Measurements from ENCODE around the gene KIF26A. TPM values are rescaled to one million over a fixed set of nuclear protein-coding genes. Genes with fewer than 3 reads are reported as not detected.

Gene KIF26A
- total RNA-seq, 1 experiment from 2014 or later, result 3.1 TPM

DNA sequence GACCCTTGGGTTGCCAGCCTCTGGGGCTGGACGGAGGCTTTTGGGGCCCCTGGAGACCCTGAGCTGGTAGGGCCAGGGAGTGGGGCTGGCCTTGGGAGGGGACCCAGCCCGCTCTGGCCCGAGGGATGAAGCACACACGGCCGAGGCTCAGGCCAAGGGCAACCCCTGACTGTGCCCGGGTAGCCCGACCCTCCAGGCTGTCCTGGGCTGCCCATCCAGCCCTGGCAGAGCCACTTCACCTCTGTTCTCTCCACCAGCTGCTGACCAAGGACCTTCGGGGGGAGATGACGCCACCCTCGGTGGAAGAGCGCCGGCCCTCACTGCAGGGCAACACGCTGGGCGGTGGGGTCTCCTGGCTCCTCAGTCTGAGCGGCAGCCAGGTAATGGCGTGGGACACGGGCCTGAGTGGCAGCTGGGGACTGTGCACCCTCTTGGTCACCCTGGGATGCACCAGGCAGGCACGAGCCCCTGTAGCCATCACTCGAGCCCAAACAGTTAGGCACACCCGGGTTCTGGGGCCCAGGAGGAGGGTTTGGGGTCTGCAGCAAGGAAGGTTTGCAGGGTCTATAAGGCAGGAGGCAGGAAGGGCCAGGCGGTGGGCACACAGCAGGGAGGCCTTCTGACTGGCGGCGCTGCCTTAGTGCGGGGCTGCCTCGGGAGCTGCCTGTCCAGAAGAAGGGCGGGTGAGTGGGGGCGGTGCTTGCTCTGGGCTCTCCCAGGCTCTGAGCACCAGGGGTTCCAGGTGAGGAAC, 33.1 kb upstream of the KIF26A start:
- Histone ChIP-seq H2AFZ (ENCODE audit: low read length) (no peak overlapping the region), H3K4me3 (ENCODE audit: low read length) (no peak overlapping the region), H3K27ac (ENCODE audit: low read length) (no peak overlapping the region), H3K27me3 (ENCODE audit: low read length) (no peaks in the 10 kb centered on the region), H3K9me3 (ENCODE audit: low read length) (no peaks in the 10 kb centered on the region), H3K4me2 (ENCODE audit: low read length) (no peak overlapping the region), H3K79me2 (ENCODE audit: low read length) (no peaks in the 10 kb centered on the region), H3K9ac (ENCODE audit: low read length) (no peak overlapping the region), H3K4me1 (ENCODE audit: insufficient read depth, low read length) (peaks cover 18% of the 10 kb centered on the region), H3K9me2 (replicated peaks; ENCODE audit: low read length) (no peaks in the 10 kb centered on the region), H4K20me1 (ENCODE audit: low read length) (no peaks in the 10 kb centered on the region), H3F3A (ENCODE audit: low read length, unreplicated experiment) (no peaks in the 10 kb centered on the region), H3K36me3 (ENCODE audit: low read depth, low read length) (no peaks in the 10 kb centered on the region)
- no peak for TF ChIP-seq EZH2 (IDR thresholded peaks at IDR 0.05; ENCODE audit: low read length, unreplicated experiment)
- TF ChIP-seq EZH2phosphoT487 (IDR thresholded peaks at IDR 0.05; ENCODE audit: borderline replicate concordance, low read length), result no peak
- TF ChIP-seq, protein P1, sequence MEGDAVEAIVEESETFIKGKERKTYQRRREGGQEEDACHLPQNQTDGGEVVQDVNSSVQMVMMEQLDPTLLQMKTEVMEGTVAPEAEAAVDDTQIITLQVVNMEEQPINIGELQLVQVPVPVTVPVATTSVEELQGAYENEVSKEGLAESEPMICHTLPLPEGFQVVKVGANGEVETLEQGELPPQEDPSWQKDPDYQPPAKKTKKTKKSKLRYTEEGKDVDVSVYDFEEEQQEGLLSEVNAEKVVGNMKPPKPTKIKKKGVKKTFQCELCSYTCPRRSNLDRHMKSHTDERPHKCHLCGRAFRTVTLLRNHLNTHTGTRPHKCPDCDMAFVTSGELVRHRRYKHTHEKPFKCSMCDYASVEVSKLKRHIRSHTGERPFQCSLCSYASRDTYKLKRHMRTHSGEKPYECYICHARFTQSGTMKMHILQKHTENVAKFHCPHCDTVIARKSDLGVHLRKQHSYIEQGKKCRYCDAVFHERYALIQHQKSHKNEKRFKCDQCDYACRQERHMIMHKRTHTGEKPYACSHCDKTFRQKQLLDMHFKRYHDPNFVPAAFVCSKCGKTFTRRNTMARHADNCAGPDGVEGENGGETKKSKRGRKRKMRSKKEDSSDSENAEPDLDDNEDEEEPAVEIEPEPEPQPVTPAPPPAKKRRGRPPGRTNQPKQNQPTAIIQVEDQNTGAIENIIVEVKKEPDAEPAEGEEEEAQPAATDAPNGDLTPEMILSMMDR (conservative IDR thresholded peaks at IDR 0.05; ENCODE audit: low read depth, low read length), result no peak
- no peak for ATAC-seq
- POLR2A ChIA-PET (ENCODE audit: unreplicated experiment), result no interaction called here
- intact Hi-C loops (cut with micrococcal nuclease), result no loop called here
- BruUV-seq (replicated peaks), result no TSS peak
- no peak for DNase-seq
- CTCF ChIA-PET, result no interaction called here

DNA sequence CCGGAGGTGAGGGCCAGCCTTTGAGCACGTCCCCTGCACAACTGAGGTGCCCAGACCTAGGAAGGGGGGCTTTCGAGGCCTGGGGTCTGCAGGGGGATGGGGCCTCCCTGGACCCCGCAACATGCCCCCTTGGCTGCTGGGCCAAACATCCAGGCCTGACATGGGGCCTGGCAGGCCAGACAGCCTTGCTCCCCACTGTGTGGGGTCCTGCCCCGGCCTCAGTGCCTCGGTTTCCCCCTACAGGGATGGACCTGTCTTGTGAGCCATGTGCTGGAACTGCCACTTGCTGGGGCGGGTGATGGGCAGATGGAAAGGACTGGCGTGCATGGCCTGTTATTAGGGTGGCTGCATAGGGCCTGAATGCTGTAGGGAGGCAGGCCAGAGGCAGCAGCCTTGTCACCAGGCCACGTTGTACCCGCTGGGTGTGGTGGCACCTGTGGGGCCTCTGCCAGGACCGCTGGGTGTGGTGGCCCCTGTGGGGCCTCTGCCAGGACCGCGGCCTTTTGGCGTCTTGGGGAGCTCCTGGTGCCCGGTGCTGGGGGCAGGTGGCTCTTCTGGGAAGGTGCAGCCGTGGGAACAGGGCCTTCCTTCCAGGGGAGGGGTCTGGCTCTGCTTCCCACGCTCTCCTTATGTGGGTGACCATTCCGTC, 32.4 kb upstream of the KIF26A start:
- H3K9me3 ChIP-seq (ENCODE audit: low read length), result no peaks in the 10 kb centered on the region
- ChIA-PET CTCF (no interaction called here), POLR2A (ENCODE audit: unreplicated experiment) (no interaction called here)
- no peaks in the 10 kb centered on the region for H4K20me1 ChIP-seq (ENCODE audit: low read length)
- no peak overlapping the region for H3K4me3 ChIP-seq (ENCODE audit: low read length)
- no peak overlapping the region for H2AFZ ChIP-seq (ENCODE audit: low read length)
- H3K4me1 ChIP-seq (ENCODE audit: insufficient read depth, low read length), result peaks cover 14% of the 10 kb centered on the region
- no peaks in the 10 kb centered on the region for H3K79me2 ChIP-seq (ENCODE audit: low read length)
- H3K27ac ChIP-seq (ENCODE audit: low read length), result no peak overlapping the region
- TF ChIP-seq EZH2phosphoT487 (IDR thresholded peaks at IDR 0.05; ENCODE audit: borderline replicate concordance, low read length), result no peak
- TF ChIP-seq EZH2 (IDR thresholded peaks at IDR 0.05; ENCODE audit: low read length, unreplicated experiment), result no peak
- TF ChIP-seq, protein P1 (conservative IDR thresholded peaks at IDR 0.05; ENCODE audit: low read depth, low read length), result no peak
- DNase-seq (no peak), ATAC-seq (no peak)
- BruUV-seq (replicated peaks), result no TSS peak
- no peaks in the 10 kb centered on the region for H3K9me2 ChIP-seq (replicated peaks; ENCODE audit: low read length)
- no peak overlapping the region for H3K4me2 ChIP-seq (ENCODE audit: low read length)
- no peaks in the 10 kb centered on the region for H3F3A ChIP-seq (ENCODE audit: low read length, unreplicated experiment)
- intact Hi-C loops (cut with micrococcal nuclease), result no loop called here
- H3K27me3 ChIP-seq (ENCODE audit: low read length), result no peaks in the 10 kb centered on the region
- no peaks in the 10 kb centered on the region for H3K36me3 ChIP-seq (ENCODE audit: low read depth, low read length)
- no peak overlapping the region for H3K9ac ChIP-seq (ENCODE audit: low read length)

DNA sequence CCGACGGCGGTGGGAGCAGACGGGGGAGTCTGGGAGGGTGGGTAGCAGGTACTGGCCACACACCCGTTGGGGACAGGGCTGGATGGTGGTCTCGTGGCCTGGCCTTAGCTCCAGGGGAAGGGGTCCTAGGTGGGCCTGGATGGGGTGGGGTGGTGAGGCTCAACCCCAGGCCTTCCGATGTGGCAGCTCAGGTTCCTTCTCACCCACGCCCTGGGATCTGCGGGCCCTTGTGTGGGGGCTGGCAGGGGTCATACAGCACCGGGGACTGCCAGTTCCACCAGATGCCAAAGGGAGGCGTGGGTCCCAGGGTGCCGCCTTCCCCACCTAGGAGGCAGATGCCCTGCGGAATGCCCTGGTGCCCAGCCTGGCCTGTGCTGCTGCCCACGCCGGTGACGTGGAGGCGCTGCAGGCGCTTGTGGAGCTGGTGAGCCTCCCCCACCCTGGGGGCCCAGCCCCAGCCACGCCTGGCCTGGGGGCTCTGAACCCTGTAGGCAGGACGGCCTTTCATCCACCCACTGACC, 31.9 kb upstream of the KIF26A start:
- H2AFZ ChIP-seq (ENCODE audit: low read length), result no peak overlapping the region
- ATAC-seq (no peak), DNase-seq (no peak)
- no peaks in the 10 kb centered on the region for H3K79me2 ChIP-seq (ENCODE audit: low read length)
- TF ChIP-seq EZH2phosphoT487 (IDR thresholded peaks at IDR 0.05; ENCODE audit: borderline replicate concordance, low read length) (no peak), EZH2 (IDR thresholded peaks at IDR 0.05; ENCODE audit: low read length, unreplicated experiment) (no peak)
- TF ChIP-seq, protein P1 (conservative IDR thresholded peaks at IDR 0.05; ENCODE audit: low read depth, low read length), result no peak
- POLR2A ChIA-PET (ENCODE audit: unreplicated experiment), result no interaction called here
- peaks cover 8% of the 10 kb centered on the region; the same call in 1 of the 2 replicates for H3K4me1 ChIP-seq (ENCODE audit: insufficient read depth, low read length)
- H3F3A ChIP-seq (ENCODE audit: low read length, unreplicated experiment), result no peaks in the 10 kb centered on the region
- H3K4me3 ChIP-seq (ENCODE audit: low read length), result no peak overlapping the region
- no peak overlapping the region for H3K9ac ChIP-seq (ENCODE audit: low read length)
- H3K4me2 ChIP-seq (ENCODE audit: low read length), result no peak overlapping the region
- H3K27me3 ChIP-seq (ENCODE audit: low read length), result no peaks in the 10 kb centered on the region
- CTCF ChIA-PET, result no interaction called here
- no peaks in the 10 kb centered on the region for H3K36me3 ChIP-seq (ENCODE audit: low read depth, low read length)
- no peaks in the 10 kb centered on the region for H4K20me1 ChIP-seq (ENCODE audit: low read length)
- intact Hi-C loops (cut with micrococcal nuclease), result no loop called here
- no peak overlapping the region for H3K27ac ChIP-seq (ENCODE audit: low read length)
- H3K9me3 ChIP-seq (ENCODE audit: low read length), result no peaks in the 10 kb centered on the region
- no peaks in the 10 kb centered on the region for H3K9me2 ChIP-seq (replicated peaks; ENCODE audit: low read length)
- no TSS peak for BruUV-seq (replicated peaks)
